ENCODE results near the gene DEDD2. TPM values are rescaled to one million over a fixed set of nuclear protein-coding genes. Genes with fewer than 3 reads are reported as not detected.

The DEDD2 gene
- total RNA-seq, 4 donors from 2014 or later = 33.9 to 56.2 (median 40.3) TPM

DNA sequence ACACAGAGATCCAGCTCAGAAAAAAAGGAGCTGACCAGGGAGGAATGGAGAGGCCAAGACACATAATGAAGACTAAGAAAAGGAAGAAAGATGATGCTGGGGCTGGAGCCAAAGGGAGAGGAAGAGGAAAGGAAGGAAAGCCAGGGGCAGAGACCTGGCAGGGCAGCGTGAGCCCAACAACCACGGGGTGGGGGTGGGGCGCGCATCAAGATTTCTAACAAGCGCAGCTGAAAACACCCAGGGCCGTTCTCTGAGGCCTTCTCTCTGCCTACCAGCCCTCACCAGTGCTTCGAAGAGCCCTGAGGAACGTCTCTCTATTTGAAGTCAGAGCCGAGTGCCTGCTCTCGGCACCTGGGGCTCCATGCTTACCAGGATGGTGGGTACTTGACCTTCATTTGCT lies 61.7 kb downstream of the DEDD2 start:
- TF ChIP-seq, protein P1, sequence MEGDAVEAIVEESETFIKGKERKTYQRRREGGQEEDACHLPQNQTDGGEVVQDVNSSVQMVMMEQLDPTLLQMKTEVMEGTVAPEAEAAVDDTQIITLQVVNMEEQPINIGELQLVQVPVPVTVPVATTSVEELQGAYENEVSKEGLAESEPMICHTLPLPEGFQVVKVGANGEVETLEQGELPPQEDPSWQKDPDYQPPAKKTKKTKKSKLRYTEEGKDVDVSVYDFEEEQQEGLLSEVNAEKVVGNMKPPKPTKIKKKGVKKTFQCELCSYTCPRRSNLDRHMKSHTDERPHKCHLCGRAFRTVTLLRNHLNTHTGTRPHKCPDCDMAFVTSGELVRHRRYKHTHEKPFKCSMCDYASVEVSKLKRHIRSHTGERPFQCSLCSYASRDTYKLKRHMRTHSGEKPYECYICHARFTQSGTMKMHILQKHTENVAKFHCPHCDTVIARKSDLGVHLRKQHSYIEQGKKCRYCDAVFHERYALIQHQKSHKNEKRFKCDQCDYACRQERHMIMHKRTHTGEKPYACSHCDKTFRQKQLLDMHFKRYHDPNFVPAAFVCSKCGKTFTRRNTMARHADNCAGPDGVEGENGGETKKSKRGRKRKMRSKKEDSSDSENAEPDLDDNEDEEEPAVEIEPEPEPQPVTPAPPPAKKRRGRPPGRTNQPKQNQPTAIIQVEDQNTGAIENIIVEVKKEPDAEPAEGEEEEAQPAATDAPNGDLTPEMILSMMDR (IDR thresholded peaks at IDR 0.05) = no peak
- TF ChIP-seq POLR2A (IDR thresholded peaks at IDR 0.05) (no peak), EP300 (IDR thresholded peaks at IDR 0.05) (no peak)
- Histone ChIP-seq H3K9me3 (no peaks in the 10 kb centered on the region), H3K4me1 (no peaks in the 10 kb centered on the region), H3K36me3 (no peaks in the 10 kb centered on the region), H3K27ac (no peak overlapping the region), H3K27me3 (peaks cover 0 to 55% of the 10 kb centered on the region in 2 donors), H3K4me3 (no peak overlapping the region)
- DNase-seq (ENCODE audit: low spot score in 2 of 2) = no peak
- WGBS, 2 donors = 28 to 45% methylated on average over 10 of the region's 10 CpGs

DNA sequence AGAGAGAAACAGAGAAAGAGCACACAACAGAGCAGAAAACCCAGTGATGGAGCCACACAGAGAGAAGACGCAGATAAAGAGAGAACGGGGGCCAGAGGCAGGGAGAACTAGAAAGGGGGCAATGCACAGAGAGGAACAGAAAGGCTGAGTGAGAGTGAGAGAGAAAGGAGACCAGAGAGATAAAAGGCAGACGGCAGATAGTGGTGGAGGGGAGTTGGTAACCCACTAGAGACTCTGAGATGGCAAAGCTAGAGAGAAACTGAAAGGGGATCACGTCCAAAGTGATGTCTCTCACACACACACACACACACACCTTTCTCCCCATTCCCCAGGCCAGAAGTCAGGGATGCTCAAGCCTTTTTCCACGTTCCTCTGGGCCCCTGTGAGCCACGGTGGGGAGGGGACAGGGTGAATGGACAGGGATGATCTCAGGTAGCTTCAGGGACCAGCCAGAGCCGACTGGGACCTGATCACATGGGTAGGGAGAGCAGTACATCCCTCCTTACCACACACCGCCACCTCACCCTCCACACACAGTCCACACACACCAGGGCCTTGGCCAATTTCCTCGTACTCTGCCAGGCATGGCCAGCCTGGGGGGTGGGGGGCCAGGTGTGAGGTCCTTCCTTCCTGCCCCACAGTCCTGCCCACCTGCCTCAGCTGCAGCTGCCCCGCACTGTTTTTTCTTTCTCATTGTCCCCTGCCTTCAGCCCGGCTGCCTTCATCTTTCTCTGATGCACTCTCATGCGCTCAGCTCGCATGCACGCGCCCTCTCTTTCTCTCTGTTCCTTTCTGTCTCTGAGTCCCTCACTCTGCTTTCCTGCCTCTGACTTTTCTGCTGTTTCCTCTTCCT lies 62.8 kb downstream of the DEDD2 start:
- Histone ChIP-seq H3K27ac (no peak overlapping the region), H3K36me3 (no peaks in the 10 kb centered on the region), H3K4me1 (no peaks in the 10 kb centered on the region), H3K9me3 (no peaks in the 10 kb centered on the region), H3K27me3 (peaks cover 0 to 66% of the 10 kb centered on the region in 2 donors), H3K4me3 (no peak overlapping the region)
- TF ChIP-seq, protein P1 (IDR thresholded peaks at IDR 0.05) = no peak
- TF ChIP-seq EP300 (IDR thresholded peaks at IDR 0.05) (no peak), POLR2A (IDR thresholded peaks at IDR 0.05) (no peak)
- WGBS, 2 donors = 37 to 45% methylated on average over 15 of the region's 15 CpGs
- DNase-seq (ENCODE audit: low spot score in 2 of 2) = no peak

DNA sequence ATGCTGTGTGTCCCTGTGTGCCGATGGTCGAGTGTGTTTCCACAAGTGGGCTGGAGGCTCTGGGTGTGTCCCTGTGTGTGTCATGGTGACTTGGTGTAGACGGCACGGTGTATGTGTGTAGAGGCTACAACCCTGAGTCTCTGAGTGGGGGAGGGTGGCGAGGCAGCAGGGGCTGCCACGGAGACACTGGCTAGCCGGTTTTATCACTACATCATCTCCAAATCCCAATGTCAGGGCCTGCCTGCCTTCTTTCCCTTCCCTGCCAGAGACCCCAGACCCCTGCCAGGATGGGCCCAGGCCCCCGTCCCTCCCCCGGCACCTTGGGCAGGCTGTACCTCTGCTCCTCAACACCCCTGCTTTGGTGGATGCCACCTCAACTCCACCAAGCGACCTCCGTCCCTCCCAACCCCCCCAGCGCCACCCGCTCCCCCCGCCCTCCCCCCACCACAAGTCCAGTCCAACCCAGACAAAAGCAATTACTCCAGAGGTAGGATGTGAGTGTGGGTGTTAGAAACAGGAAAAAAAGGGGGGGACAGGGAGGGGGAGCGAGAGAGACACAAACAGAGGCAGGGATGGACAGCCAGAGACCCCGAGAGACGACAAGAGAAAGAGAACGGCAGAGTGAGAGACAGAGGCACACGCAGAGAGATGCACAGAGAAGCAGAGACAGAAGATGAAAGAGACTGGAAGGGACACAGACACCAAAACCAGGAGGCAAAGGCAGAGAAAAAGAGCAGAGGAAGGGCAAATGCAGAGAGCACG lies 63.6 kb downstream of the DEDD2 start:
- H3K36me3 ChIP-seq = no peaks in the 10 kb centered on the region
- WGBS, 2 donors = 34 to 35% methylated on average over 20 of the region's 20 CpGs
- no peaks in the 10 kb centered on the region for H3K9me3 ChIP-seq
- H3K4me1 ChIP-seq = no peaks in the 10 kb centered on the region
- no peak for DNase-seq (ENCODE audit: low spot score in 2 of 2)
- no peak overlapping the region for H3K27ac ChIP-seq
- peaks cover 0 to 74% of the 10 kb centered on the region in 2 donors for H3K27me3 ChIP-seq
- H3K4me3 ChIP-seq = no peak overlapping the region
- TF ChIP-seq POLR2A (IDR thresholded peaks at IDR 0.05) (no peak), EP300 (IDR thresholded peaks at IDR 0.05) (no peak)
- TF ChIP-seq, protein P1 (IDR thresholded peaks at IDR 0.05) = no peak

DNA sequence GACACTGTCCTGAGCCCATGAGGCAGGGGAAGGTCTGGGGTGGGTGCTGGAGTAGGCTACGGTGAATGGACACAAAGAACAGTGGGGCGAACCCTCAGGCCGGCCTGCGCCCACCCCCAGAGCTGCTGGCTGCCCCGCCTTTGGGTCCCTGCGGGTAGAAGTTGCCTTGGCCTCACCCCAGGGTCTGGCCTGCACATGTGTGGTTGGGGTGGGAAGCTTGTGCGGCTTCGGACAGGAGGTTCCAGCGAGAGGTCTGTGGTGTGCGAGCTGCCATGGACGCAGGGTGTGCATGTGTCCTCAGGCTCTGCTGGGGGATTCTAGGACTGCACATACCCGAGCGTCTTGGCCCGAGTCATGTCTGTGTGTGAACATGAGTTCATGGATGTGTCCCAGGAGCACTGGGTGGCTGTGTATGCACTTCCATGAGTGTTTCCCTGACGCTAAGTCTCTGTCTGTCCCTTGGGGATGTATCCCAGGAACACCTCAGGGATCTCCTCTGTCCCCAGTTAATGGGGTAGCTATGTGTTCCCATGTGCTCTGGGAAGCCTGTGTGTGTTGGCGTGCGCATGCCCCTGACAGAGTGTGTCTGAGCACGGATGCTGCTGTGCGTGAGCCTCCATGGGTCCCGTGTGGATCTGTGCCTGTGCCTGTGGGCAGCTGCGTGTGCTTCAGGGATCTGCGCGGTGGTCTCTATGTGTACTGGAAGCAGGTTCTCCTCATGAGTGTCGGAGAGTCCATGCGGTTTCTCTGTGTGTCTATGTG lies 64.4 kb downstream of the DEDD2 start:
- Histone ChIP-seq H3K27me3 (peaks cover 0 to 82% of the 10 kb centered on the region in 2 donors), H3K27ac (no peak overlapping the region), H3K4me1 (no peaks in the 10 kb centered on the region), H3K4me3 (no peak overlapping the region), H3K36me3 (no peaks in the 10 kb centered on the region), H3K9me3 (no peaks in the 10 kb centered on the region)
- TF ChIP-seq EP300 (IDR thresholded peaks at IDR 0.05) = no peak
- TF ChIP-seq, protein P1 (IDR thresholded peaks at IDR 0.05) = no peak
- TF ChIP-seq POLR2A (IDR thresholded peaks at IDR 0.05) = no peak
- no peak for DNase-seq (ENCODE audit: low spot score in 2 of 2)
- WGBS, 2 donors = 73 to 87% methylated on average over 14 to 25 of the region's 25 CpGs
